M059J (cell line): Measurements from ENCODE around the gene CREB3L2. TPM values are rescaled to one million over a fixed set of nuclear protein-coding genes. Genes with fewer than 3 reads are reported as not detected.
A peak's percentile ranks its signal among the peaks of the same experiment; 100 is the strongest.
"Not testable (repeated sequence)": the region's sequence is repeated elsewhere in the genome, so short reads cannot be mapped to it uniquely, and the experiment has no call there.

ENCODE experiments used
- DNase-seq: peaks from one replicate; pipeline ENCODE4 v3.0.0-alpha.2; 2012; ENCODE audit warnings: low read depth
- total RNA-seq: library from RNA; depleted of rRNA; stranded (reverse); fragments of >200 nt; shearing (Covaris generic); gene quantifications from 2 replicates; pipeline ENCODE4 v1.2.3, GENCODE V29; 2014; rRNA removed

The CREB3L2 gene, protein sequence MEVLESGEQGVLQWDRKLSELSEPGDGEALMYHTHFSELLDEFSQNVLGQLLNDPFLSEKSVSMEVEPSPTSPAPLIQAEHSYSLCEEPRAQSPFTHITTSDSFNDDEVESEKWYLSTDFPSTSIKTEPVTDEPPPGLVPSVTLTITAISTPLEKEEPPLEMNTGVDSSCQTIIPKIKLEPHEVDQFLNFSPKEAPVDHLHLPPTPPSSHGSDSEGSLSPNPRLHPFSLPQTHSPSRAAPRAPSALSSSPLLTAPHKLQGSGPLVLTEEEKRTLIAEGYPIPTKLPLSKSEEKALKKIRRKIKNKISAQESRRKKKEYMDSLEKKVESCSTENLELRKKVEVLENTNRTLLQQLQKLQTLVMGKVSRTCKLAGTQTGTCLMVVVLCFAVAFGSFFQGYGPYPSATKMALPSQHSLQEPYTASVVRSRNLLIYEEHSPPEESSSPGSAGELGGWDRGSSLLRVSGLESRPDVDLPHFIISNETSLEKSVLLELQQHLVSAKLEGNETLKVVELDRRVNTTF
- 16.5 and 31.9 TPM in 2 replicates for total RNA-seq

GRCh38 chr7:138001529-138002095, at the start of gene CREB3L2:
Gene CREB3L2 (minus strand): TSS chr7:138002086. CDS start chr7:138001705, 381 bp downstream.
- peak; percentile 80 for DNase-seq

DNA sequence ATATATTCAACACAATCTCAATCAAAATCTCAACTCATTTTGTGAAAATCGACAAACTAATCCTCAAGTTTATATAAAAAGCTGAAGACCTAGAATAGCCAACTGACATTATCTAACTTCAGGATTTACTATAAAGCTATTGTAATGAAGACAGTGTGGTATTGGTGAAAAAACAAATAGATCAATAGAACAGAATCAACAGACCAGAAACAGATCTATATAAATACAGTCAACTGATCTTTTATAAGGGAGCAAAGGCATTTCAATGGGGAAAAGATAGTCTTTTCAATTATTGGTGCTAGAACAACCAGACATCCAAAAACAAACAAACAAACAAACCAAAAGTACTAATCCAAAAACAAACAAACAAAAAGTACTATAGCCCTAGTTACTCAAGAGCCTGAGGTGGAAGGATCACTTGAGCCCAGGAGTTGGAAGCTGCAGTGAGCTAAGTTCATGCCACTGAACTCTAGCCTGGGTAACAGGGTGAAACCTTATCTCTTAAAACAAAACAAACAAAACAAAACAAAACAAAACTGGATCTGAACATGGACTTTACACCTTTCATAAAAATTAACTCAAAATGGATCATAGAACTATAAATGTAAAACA, 47.7 kb upstream of the CREB3L2 start:
- no peak for DNase-seq

DNA sequence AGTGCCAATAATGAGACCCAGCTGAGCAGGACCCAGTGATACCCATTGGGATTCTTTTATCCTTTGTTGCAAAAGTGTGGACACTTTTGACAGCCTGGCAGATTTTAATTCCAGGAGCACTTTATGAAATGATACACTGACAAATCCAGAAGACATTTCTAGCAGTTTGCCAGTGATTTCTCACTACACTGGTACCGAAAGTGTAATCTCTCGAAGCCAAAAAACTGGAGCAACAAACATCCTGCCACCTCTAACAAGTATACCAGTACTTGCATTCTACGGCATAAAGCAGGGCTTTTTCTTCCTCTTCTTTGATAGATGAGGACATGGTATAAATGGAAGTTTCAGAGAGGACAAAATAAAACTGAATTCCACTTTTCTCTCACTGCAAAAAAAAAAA, 46.0 kb upstream of the CREB3L2 start:
- no peak for DNase-seq

DNA sequence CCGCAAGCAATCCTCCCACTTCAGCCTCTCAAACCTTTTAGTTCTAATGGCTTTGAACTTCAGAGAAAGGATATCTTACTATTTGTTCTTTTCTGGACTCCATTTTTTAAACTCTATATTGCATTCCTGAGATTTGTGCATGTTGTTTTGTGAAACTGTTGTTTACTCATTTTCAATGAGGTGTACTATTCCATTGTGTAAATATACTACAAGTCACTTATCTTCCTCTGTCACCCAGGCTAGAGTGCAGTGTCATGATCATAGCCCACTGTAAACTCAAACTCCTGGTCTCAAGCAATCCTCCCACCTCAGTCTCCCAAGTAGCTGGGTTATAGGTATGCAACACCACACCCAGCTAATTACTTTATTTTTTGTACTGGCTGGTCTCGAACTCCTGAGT, 43.0 kb upstream of the CREB3L2 start:
- DNase-seq: no peak

GRCh38 chr7:138040063-138040462, 38.2 kb upstream of the CREB3L2 start:
- not testable (repeated sequence) for DNase-seq

- no peak for DNase-seq
Observed at GRCh38 chr7:138036135-138036534, 34.2 kb upstream of the CREB3L2 start.

DNA sequence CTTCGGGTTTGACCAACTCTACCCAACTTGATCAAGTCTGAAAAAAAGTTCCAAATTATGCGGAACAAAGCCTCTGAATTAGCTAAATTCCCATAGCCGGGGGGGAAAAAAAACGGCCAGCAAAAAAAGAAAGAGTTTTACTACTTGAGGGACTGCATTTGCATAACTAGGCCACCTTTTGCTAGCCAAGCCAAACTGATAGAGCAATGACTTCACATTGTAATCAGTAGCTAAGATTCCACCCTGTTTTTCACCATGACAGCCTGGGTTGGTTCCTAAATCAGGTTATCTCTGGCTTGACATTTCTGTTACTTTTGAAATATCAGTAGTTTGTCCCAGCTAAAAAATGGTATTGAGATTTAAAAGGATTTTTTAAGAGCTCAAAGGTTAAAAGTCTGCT, 31.4 kb upstream of the CREB3L2 start:
- DNase-seq: no peak

DNA sequence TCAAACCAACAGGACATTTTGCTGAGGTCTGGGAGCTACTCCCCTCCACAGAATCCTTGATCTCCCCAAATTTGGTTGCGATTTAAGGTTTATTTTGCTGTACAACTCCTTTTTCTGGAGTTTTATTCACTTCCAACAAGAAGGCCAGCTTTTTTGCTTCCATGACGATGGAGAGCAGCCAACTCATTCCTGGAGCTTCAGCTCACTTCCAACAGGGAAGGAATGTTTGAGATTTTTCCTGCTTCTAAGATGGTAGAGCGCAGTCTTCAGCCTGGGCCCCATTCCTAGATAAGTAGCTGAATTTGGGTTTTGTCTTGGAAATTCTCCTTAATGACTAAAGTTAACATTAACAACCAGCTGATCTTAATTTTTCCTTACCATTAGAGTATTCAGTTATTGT, 30.9 kb upstream of the CREB3L2 start:
- DNase-seq: no peak

DNA sequence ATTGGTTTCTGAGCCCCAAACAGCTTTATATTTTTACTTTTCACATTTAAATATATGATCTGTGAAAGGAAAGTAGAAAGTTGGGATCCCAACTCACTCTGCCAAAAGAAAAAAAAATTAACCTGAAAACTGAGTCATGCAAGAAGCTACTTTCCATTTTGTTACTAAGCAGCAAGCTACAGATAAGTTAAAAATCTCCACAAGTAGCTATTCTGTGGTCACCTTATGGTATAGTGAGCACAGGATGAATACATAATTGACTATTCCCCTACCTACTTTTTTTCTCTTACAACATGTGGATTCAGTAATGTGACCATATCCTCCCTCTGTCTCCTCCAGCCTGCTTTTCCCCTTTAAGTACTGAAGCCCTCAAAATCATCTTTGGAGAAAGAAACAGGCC, 30.3 kb upstream of the CREB3L2 start:
- DNase-seq: peak; percentile 21

DNA sequence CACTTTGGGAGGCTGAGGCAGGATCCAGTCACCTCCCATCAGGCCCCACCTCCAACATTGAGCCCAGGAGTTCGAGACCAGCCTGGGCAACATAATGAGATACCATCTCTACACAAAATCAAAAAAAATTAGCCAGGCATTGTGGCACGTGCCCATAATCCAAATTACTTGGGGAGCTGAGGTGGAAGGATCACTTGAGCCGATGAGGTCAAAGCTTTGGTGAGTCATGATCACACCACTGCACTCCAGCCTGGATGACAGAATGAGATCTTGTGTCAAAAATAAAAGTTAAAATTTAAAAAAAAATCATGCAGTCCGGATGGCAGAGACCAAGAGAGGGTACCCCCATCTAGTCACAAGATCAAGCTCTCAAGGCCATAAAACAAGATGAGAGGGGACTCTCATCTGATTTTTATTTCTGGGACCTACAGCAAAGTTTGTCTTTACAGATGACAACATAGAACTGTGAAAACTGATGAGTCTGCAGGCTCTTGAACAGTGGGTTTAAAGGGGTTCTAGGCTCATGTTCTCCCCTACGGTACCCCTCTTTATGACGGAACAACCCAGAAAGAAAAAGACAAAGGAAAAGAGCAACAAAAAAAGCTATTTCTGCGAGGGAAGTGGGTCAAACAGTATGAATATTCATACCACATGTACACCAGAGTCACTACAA, 28.9 kb upstream of the CREB3L2 start:
- peak; percentile 70 for DNase-seq

- peak; percentile 44 for DNase-seq
Observed at GRCh38 chr7:138029941-138030340, 28.1 kb upstream of the CREB3L2 start.

DNA sequence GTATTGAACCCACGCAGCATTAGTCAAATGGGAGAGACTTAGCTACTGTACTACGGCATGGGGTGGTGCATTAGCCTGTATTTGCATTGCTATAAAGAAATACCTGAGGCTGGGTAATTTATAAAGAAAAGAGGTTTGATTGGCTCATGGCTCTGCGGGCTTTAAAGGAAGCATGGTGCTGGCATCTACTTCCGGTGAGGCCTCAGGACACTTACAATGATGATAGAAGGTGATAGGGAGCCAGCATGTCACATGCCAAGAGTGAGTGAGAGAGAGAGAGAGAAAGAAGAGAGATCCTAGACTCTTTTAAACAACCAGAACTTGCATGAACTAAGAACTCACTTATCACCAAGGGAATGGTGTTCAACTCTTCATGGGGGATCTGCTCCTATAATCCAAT, 27.2 kb upstream of the CREB3L2 start:
- no peak for DNase-seq

GRCh38 chr7:138027100-138027499, 25.2 kb upstream of the CREB3L2 start:
- DNase-seq: no peak

- DNase-seq: no peak
Observed at GRCh38 chr7:138025215-138026186, 23.6 kb upstream of the CREB3L2 start.

DNA sequence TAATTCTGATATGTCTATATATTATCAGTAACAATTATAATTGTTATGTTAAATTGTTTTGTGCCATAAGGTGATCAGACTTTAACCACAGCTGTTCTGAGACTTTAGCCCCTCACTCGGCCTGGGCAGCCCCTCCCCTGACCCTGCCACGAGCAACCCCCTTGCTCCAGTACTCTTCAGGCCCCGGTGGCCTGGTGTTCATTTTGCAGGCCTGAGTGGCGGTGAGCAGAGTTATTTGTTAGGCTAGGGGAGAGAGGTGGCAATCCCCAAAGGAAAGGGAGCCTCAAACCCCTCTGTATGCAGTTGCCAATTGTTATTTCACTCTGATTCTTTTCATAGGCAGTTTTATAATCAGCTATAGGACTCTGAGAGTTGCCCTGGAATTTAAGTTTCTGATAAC, 22.9 kb upstream of the CREB3L2 start:
- no peak for DNase-seq

GRCh38 chr7:138024343-138024691, 22.4 kb upstream of the CREB3L2 start:
- DNase-seq: no peak

- DNase-seq: no peak
Observed at GRCh38 chr7:138023618-138024342, 21.9 kb upstream of the CREB3L2 start.

- DNase-seq: peak; percentile 63
Observed at GRCh38 chr7:138021889-138022288, 20.0 kb upstream of the CREB3L2 start.

GRCh38 chr7:138017992-138018391, 16.1 kb upstream of the CREB3L2 start:
- no peak for DNase-seq

GRCh38 chr7:138015096-138015495, 13.2 kb upstream of the CREB3L2 start:
- no peak for DNase-seq
